A673 (cell line): ENCODE results near the gene SLC6A20. TPM values are rescaled to one million over a fixed set of nuclear protein-coding genes. Genes with fewer than 3 reads are reported as not detected.

ENCODE experiments used
- BruUV-seq: library from RNA; stranded (reverse); fragments of 400-500 nt; replicated peaks from 2 replicates; lab custom pipeline; 2021; lab: Mats Ljungman, UMichigan
- CTCF ChIA-PET: fragments of 300-600 bp; sonication (Branson Sonifier 250); formaldehyde crosslinking; loops from one replicate; lab custom pipeline; 2022; ENCODE audit warnings: antibody characterized with exemption; lab: Charles Lee
- POLR2A ChIA-PET: fragments of 300-600 bp; sonication (Branson Sonifier 250); formaldehyde crosslinking; loops from one replicate; lab custom pipeline; 2022; ENCODE audit warnings: antibody characterized with exemption; ENCODE audit not compliant: low non-redundant PET; lab: Charles Lee
- DNase-seq: peaks from one replicate; pipeline ENCODE4 v3.0.0-alpha.2; 2015; ENCODE audit warnings: low spot score
- H3K27ac ChIP-seq: fragments of 200-600 bp; sonication (generic); 2 replicates; pipeline ENCODE4 v1.5.1; 2016; ENCODE audit warnings: mixed run types, low read depth, mild to moderate bottlenecking, mixed read lengths, antibody characterized with exemption, low read length; ENCODE audit not compliant: poor library complexity, severe bottlenecking
- H3K27me3 ChIP-seq: fragments of 200-600 bp; sonication (generic); replicated peaks from 2 replicates; pipeline ENCODE4 v1.6.1; 2017; ENCODE audit warnings: mixed run types, low read depth, mild to moderate bottlenecking, mixed read lengths, antibody characterized with exemption, low read length; ENCODE audit not compliant: insufficient read depth, poor library complexity
- H3K36me3 ChIP-seq: fragments of 200-600 bp; sonication (generic); 2 replicates; pipeline ENCODE4 v1.6.1; 2016; ENCODE audit warnings: mixed run types, mild to moderate bottlenecking, mixed read lengths, antibody characterized with exemption, low read length; ENCODE audit not compliant: insufficient read depth, poor library complexity, severe bottlenecking
- H3K4me1 ChIP-seq: fragments of 200-600 bp; sonication (generic); 2 replicates; pipeline ENCODE4 v1.6.1; 2017; ENCODE audit warnings: mixed run types, mild to moderate bottlenecking, mixed read lengths, antibody characterized with exemption, low read length; ENCODE audit not compliant: insufficient read depth, poor library complexity, severe bottlenecking
- H3K4me3 ChIP-seq: fragments of 200-600 bp; sonication (generic); 2 replicates; pipeline ENCODE4 v1.5.1; 2016; ENCODE audit warnings: low read depth, mixed run types, mild to moderate bottlenecking, mixed read lengths, low read length; ENCODE audit not compliant: poor library complexity, severe bottlenecking
- H3K9me3 ChIP-seq: fragments of 200-600 bp; sonication (generic); 2 replicates; pipeline ENCODE4 v1.6.1; 2016; ENCODE audit warnings: mixed run types, low read depth, mild to moderate bottlenecking, mixed read lengths, antibody characterized with exemption, low read length; ENCODE audit not compliant: poor library complexity, severe bottlenecking
- EZH2 ChIP-seq: fragments of 200-600 bp; sonication (generic); IDR thresholded peaks from 2 replicates; pipeline ENCODE4 v1.6.1; 2017; ENCODE audit warnings: borderline replicate concordance, low read depth, mild to moderate bottlenecking, mixed read lengths, antibody characterized with exemption, low read length; ENCODE audit not compliant: poor library complexity, severe bottlenecking
- intact Hi-C: fragments of 100-400 bp; cut with micrococcal nuclease; formaldehyde crosslinking; loops from one replicate; pipeline ENCODE4 v1.10.0; 2022; ENCODE audit not compliant: unreplicated experiment
- total RNA-seq: library from RNA; stranded (reverse); gene quantifications from 2 replicates; pipeline ENCODE4 v1.2.3, GENCODE V29; 2021
- TF ChIP-seq, protein P1 (sequence below): fragments of 300-800, 200-600 bp; sonication (generic); conservative IDR thresholded peaks from 2 replicates; pipeline ENCODE4 v1.5.1; 2017; ENCODE audit warnings: low read depth, mild to moderate bottlenecking, antibody characterized with exemption, low read length, moderate library complexity, mixed read lengths

SLC6A20 gene
- total RNA-seq, 1 experiment from 2014 or later = not detected

DNA sequence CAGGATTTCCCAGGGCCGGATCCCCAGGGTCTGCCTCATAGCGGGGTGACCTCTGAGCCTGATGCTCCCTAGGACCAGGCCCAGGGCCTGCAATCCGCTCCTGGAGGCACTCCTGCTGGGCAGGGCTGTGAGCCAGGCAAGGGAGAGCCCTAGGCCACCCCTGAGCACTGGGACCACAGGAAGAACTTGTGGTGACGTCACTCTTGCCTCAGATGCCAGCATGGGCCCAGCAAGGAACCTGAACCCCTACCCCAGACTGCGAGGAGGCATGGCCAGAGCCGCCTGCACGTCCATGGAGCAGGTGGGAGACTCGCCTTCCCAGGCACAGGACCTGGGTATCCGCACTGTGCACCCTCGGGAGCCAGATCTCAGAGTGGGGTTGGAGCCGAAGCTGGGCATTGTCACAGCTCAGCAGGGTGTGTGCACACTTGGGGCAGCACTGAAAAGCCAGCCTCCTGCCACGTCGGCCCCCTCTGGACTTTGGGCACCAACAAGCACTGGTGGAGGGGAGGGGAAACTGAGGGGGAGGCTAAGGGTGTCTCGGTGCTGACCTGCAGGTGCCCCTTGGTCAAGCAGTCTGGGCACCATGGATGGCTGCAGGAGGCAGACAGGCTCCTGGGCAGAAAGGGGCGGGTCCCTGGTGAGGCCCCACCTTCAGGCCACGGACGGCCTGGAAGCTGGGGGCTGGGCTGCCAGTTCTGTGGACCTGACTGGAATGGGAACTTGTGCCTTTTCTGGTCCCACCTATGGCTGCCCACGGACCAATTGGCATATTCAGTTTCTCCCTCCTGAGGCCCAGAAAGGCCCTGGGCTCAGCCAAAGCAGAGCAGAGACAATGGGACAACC, 49.3 kb downstream of the SLC6A20 start:
- TF ChIP-seq, protein P1, sequence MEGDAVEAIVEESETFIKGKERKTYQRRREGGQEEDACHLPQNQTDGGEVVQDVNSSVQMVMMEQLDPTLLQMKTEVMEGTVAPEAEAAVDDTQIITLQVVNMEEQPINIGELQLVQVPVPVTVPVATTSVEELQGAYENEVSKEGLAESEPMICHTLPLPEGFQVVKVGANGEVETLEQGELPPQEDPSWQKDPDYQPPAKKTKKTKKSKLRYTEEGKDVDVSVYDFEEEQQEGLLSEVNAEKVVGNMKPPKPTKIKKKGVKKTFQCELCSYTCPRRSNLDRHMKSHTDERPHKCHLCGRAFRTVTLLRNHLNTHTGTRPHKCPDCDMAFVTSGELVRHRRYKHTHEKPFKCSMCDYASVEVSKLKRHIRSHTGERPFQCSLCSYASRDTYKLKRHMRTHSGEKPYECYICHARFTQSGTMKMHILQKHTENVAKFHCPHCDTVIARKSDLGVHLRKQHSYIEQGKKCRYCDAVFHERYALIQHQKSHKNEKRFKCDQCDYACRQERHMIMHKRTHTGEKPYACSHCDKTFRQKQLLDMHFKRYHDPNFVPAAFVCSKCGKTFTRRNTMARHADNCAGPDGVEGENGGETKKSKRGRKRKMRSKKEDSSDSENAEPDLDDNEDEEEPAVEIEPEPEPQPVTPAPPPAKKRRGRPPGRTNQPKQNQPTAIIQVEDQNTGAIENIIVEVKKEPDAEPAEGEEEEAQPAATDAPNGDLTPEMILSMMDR = no peak
- no peak for TF ChIP-seq EZH2
- no peaks in the 10 kb centered on the region for H3K4me1 ChIP-seq
- no peak overlapping the region for H3K4me3 ChIP-seq
- H3K27me3 ChIP-seq = no peaks in the 10 kb centered on the region
- no peaks in the 10 kb centered on the region for H3K9me3 ChIP-seq
- H3K27ac ChIP-seq = no peak overlapping the region
- no peak for DNase-seq
- BruUV-seq = no TSS peak
- POLR2A ChIA-PET = no interaction called here
- H3K36me3 ChIP-seq = peaks cover 5% of the 10 kb centered on the region
- intact Hi-C loops = no loop called here
- CTCF ChIA-PET = no interaction called here

DNA sequence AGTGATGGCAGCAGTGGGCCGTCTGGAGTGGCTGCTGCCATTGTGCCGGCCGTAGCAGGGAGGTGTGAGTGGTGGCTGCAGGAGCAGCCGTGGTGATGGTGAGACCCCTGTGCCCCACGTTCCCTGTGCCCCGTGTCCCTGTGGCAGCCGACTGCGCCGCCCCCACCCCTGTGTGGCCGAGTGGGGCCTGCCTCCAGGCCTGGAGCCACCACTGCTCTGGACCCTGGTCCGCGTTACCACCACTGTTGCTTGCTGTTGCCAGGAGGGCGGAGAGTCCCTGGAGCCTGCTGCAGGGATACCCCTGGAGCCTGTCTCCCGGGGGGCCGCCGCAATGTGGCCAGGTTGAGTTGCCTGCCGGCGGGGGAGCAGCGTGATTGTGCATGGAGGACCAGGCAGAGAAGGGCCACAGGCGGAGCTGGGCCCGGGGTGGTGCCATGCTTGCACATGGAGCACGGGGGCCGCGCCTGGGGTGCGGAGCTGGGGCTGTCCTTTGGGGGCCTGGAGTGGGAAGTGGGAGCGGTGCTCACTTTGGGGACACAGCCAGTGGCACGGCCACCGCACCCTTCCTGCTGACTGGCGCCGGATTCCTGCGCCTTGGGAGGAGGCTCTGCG, 50.1 kb downstream of the SLC6A20 start:
- Histone ChIP-seq H3K9me3 (no peaks in the 10 kb centered on the region), H3K27ac (no peak overlapping the region), H3K4me1 (no peaks in the 10 kb centered on the region), H3K36me3 (peaks cover 5% of the 10 kb centered on the region), H3K4me3 (no peak overlapping the region), H3K27me3 (no peaks in the 10 kb centered on the region)
- CTCF ChIA-PET = no interaction called here
- POLR2A ChIA-PET = no interaction called here
- BruUV-seq = no TSS peak
- no peak for TF ChIP-seq EZH2
- TF ChIP-seq, protein P1 = no peak
- no peak for DNase-seq
- intact Hi-C loops = no loop called here

DNA sequence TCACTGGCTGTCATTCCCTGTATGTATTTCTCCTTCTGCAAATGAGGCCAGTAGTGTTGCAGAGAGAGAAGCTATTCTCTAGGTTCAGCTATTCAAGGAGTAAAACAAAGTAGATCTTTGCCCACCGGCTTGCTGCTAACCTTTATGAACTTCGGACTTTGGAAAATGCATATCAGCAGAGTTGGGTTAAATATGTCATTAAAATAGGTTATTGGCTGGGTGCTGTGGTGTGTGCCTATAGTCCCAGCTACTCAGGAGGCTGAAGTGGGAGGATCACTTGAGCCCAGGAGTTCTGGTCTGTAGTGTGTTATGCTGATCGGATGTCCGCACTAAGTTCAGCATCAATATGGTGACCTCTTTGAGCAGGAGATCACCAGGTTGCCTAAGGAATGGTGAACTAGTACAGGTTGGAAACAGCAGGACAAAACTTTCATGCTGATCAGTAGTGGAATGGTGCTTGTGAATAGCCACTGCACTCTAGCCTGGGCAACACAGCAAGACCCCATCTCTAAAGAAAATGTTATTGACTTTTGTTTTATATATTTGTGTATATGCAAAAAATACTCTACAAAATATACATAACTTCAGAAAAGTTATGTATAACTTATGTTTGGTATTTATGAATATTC, 53.8 kb downstream of the SLC6A20 start:
- DNase-seq = no peak
- no peaks in the 10 kb centered on the region for H3K27me3 ChIP-seq
- intact Hi-C loops = no loop called here
- peaks cover 20% of the 10 kb centered on the region for H3K36me3 ChIP-seq
- no peak overlapping the region for H3K27ac ChIP-seq
- POLR2A ChIA-PET = no interaction called here
- no TSS peak for BruUV-seq
- H3K4me3 ChIP-seq = no peak overlapping the region
- CTCF ChIA-PET = no interaction called here
- no peak for TF ChIP-seq EZH2
- TF ChIP-seq, protein P1 = no peak
- no peaks in the 10 kb centered on the region for H3K9me3 ChIP-seq
- no peaks in the 10 kb centered on the region for H3K4me1 ChIP-seq
